BE2C (cell line): ENCODE measurements around the gene FTSJ3.
A peak's percentile ranks its signal among the peaks of the same experiment; 100 is the strongest.

Experiments
- DNase-seq: peaks from one replicate; pipeline ENCODE4 v3.0.0-alpha.2; 2020
- H3K27me3 ChIP-seq: fragments of 250-450 bp; sonication (Bioruptor Pico); 2 replicates; pipeline ENCODE4 v1.5.1; 2020; ENCODE audit warnings: mild to moderate bottlenecking
- H3K36me3 ChIP-seq: fragments of 250-450 bp; sonication (Bioruptor Pico); 2 replicates; pipeline ENCODE4 v1.5.1; 2020; ENCODE audit warnings: mild to moderate bottlenecking
- H3K4me1 ChIP-seq: fragments of 250-450 bp; sonication (Bioruptor Pico); 2 replicates; pipeline ENCODE4 v1.5.1; 2020
- H3K4me3 ChIP-seq: 2 replicates; pipeline ENCODE4 v1.5.1; 2011; ENCODE audit warnings: low read depth, low read length
- H3K9me3 ChIP-seq: fragments of 250-450 bp; sonication (Bioruptor Pico); 2 replicates; pipeline ENCODE4 v1.5.1; 2020
- CTCF ChIP-seq: IDR thresholded peaks from 2 replicates; pipeline ENCODE4 v1.5.1; 2012; ENCODE audit warnings: mild to moderate bottlenecking, low read depth, low read length

Gene FTSJ3

DNA sequence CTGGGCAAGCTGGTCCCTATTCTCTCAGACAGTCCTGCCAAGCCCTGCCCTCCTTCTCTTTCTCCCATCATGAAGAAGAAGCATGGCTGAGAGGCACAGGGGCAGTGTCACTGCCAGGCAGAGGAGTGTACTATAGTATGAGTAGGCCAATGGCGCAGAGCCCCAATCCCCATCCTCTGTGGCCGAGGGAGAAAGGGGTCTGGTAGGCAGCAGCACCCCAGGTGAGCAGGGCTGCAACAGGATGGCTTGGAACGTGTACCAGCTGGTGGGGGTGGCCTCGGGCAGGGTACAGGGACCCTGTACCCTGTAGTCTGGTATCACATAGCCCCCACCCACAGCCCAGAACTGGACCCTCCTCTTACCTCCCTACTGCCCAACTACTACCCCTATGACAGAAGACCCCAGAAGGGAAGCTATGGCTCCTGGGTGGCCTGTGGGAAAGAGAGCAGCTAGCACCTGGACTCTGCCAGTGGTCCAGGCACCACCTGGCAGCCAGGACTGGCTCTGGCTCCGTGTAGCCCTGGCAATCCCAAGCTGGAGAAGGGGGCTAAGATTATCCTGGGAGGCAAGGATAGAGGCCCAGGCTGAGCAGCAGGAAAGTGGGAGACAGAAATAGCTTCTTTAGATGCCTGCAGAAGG, 10.6 kb upstream of the FTSJ3 start:
- no peak for TF ChIP-seq CTCF
- Histone ChIP-seq H3K9me3 (no peaks in the 10 kb centered on the region), H3K4me1 (peaks cover 14% of the 10 kb centered on the region), H3K4me3 (no peak overlapping the region), H3K36me3 (peaks cover 42% of the 10 kb centered on the region), H3K27me3 (no peaks in the 10 kb centered on the region)
- no peak for DNase-seq

GRCh38 chr17:63837480-63837879, 10.0 kb upstream of the FTSJ3 start:
- DNase-seq, result no peak
- TF ChIP-seq CTCF, result no peak
- H3K9me3 ChIP-seq, result no peaks in the 10 kb centered on the region
- H3K27me3 ChIP-seq, result no peaks in the 10 kb centered on the region
- no peak overlapping the region for H3K4me3 ChIP-seq
- peaks cover 48% of the 10 kb centered on the region for H3K36me3 ChIP-seq
- H3K4me1 ChIP-seq, result peaks cover 14% of the 10 kb centered on the region

- no peak for TF ChIP-seq CTCF
- H3K27me3 ChIP-seq, result no peaks in the 10 kb centered on the region
- H3K9me3 ChIP-seq, result no peaks in the 10 kb centered on the region
Observed at GRCh38 chr17:63836811-63837210, 9.3 kb upstream of the FTSJ3 start.

DNA sequence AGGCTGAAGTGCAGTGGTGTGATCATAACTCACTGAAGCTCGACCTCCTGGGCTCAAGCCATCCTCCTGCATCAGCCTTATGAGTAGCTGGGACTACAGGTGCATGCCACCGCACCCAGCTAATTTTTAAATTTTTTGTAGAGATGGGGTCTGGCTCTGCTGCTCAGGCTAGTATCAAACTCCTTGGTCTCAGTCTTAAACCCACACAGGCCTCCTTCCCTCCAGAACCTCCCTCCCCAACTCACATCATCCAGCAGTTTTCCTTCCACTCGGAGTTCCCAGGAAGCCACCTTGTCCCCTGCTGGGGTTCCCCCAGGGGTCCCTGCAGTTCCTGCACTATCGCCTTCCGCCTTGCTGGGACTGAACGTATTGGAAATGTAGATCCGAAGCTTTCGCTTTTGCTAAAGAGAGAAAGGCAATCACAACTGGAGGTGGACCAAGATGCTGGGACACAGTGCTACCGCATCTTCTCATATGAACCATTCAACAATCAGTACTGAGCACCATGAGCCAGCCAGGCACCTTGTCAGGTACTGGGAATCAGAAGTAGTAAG, 7.8 kb upstream of the FTSJ3 start:
- TF ChIP-seq CTCF, result no peak
- H3K27me3 ChIP-seq, result no peaks in the 10 kb centered on the region

More at GRCh38 chr17:63836811-63837210, 9.3 kb upstream of the FTSJ3 start:
- Histone ChIP-seq H3K4me3 (no peak overlapping the region), H3K36me3 (peaks cover 55% of the 10 kb centered on the region), H3K4me1 (peaks cover 14% of the 10 kb centered on the region)
- DNase-seq, result no peak

DNA sequence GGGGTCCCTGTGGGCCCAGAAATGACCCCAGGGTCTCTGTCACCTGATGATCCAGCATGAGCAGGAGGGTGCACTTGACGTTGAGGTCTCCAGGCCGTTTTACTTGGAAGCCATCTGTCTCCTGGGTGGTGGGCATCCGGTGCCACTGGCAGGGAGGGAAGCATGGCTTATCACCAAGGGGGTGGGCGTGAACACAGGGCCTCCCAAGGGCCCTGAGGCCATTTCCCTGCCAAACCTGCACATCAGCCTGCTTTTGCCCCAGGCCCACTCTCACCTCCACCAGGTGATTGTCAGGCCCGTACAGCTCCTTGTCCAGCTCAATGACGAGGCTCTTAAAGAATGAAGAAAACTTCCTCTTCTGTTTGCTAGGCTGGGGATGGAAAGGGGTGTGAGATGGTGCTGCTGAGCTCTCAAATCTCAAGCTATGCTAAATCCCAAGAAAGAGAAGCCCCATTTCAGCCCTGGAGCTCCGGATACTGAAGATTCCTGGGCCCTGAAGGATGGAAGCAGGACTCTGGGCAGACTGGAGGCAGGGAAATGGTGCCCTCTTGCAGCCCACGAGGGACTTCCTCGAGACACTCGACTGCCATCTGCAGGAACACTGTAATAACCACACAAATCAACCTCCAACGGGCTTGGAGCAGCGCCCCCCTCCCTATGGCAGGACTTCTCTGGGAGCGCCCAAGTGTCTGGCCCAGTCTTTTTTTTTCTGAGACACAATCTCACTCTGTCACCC, 7.1 kb upstream of the FTSJ3 start:
- peaks cover 77% of the 10 kb centered on the region for H3K36me3 ChIP-seq
- peaks cover 14% of the 10 kb centered on the region for H3K4me1 ChIP-seq
- no peak overlapping the region for H3K4me3 ChIP-seq
- peak; percentile 94 for TF ChIP-seq CTCF
- no peaks in the 10 kb centered on the region for H3K9me3 ChIP-seq
- DNase-seq, result peak; percentile 89
- H3K27me3 ChIP-seq, result no peaks in the 10 kb centered on the region

More for the DNA sequence above, 7.8 kb upstream of the FTSJ3 start:
- peaks cover 14% of the 10 kb centered on the region for H3K4me1 ChIP-seq
- H3K9me3 ChIP-seq, result no peaks in the 10 kb centered on the region
- H3K4me3 ChIP-seq, result no peak overlapping the region
- no peak for DNase-seq
- peaks cover 70% of the 10 kb centered on the region for H3K36me3 ChIP-seq
